Transverse colon (tissue), 4 donors: ENCODE measurements around the gene PTPN3.

ENCODE experiments used
- EP300 ChIP-seq: sonication (generic); formaldehyde crosslinking; IDR thresholded peaks from one replicate; pipeline ENCODE4 v1.6.1; 2017; ENCODE audit warnings: antibody characterized with exemption, low read depth
- POLR2A ChIP-seq: fragments of 450-650 bp; IDR thresholded peaks from one replicate; pipeline ENCODE4 v1.6.1; 2016; ENCODE audit warnings: antibody characterized with exemption, mild to moderate bottlenecking, moderate library complexity
- POLR2AphosphoS5 ChIP-seq, 3 donors: sonication (generic); formaldehyde crosslinking; IDR thresholded peaks; one replicate each; pipeline ENCODE4 v1.6.1; 2016; ENCODE audit warnings: antibody characterized with exemption in 3 of 3
- TF ChIP-seq, protein P1 (sequence below), 5 experiments: fragments of 200-600 bp in 3 of 5; fragments of 450-650 bp in 2 of 5; sonication (generic) in 3 of 5; IDR thresholded peaks; 1 replicate in 2 of 5; 2 replicates in 3 of 5; pipeline ENCODE4 v1.5.1; 2016 to 2017; ENCODE audit warnings: antibody characterized with exemption in 5 of 5, inconsistent platforms in 3 of 5, mild to moderate bottlenecking in 2 of 5, moderate library complexity in 1 of 5

- TF ChIP-seq, protein P1, sequence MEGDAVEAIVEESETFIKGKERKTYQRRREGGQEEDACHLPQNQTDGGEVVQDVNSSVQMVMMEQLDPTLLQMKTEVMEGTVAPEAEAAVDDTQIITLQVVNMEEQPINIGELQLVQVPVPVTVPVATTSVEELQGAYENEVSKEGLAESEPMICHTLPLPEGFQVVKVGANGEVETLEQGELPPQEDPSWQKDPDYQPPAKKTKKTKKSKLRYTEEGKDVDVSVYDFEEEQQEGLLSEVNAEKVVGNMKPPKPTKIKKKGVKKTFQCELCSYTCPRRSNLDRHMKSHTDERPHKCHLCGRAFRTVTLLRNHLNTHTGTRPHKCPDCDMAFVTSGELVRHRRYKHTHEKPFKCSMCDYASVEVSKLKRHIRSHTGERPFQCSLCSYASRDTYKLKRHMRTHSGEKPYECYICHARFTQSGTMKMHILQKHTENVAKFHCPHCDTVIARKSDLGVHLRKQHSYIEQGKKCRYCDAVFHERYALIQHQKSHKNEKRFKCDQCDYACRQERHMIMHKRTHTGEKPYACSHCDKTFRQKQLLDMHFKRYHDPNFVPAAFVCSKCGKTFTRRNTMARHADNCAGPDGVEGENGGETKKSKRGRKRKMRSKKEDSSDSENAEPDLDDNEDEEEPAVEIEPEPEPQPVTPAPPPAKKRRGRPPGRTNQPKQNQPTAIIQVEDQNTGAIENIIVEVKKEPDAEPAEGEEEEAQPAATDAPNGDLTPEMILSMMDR (IDR thresholded peaks at IDR 0.05): no peak
- no peak for TF ChIP-seq POLR2A
- no peak for TF ChIP-seq POLR2AphosphoS5 (IDR thresholded peaks at IDR 0.05)
- TF ChIP-seq EP300: no peak
Measured at GRCh38 chr9:109424618-109425017, 73.5 kb downstream of the PTPN3 start.
